Suprapubic skin (tissue), 4 donors: ENCODE data around the gene DUSP15.
"Not testable (repeated sequence)": the region's sequence is repeated elsewhere in the genome, so short reads cannot be mapped to it uniquely, and the experiment has no call there.

ENCODE experiments used
- CTCF ChIP-seq, 2 donors: fragments of 200-600 bp in 1 of 2; fragments of 450-650 bp in 1 of 2; sonication (generic) in 1 of 2; IDR thresholded peaks; one replicate each; pipeline ENCODE4 v1.5.1; 2016 to 2019; ENCODE audit warnings: antibody characterized with exemption in 2 of 2, mild to moderate bottlenecking in 1 of 2, moderate library complexity in 1 of 2
- EP300 ChIP-seq: sonication (generic); formaldehyde crosslinking; IDR thresholded peaks from one replicate; pipeline ENCODE4 v1.6.1; 2017; ENCODE audit warnings: antibody characterized with exemption
- POLR2A ChIP-seq, 2 donors: fragments of 450-650 bp; IDR thresholded peaks; one replicate each; pipeline ENCODE4 v1.6.1; 2017; ENCODE audit warnings: antibody characterized with exemption in 2 of 2, mild to moderate bottlenecking in 2 of 2, moderate library complexity in 2 of 2
- POLR2AphosphoS5 ChIP-seq, 3 donors: sonication (generic); formaldehyde crosslinking; IDR thresholded peaks; one replicate each; pipeline ENCODE4 v1.6.1; 2017; ENCODE audit warnings: antibody characterized with exemption in 3 of 3

GRCh38 chr20:31814142-31814541 lies 56.2 kb downstream of the DUSP15 start:
- TF ChIP-seq CTCF (IDR thresholded peaks at IDR 0.05); POLR2AphosphoS5 (IDR thresholded peaks at IDR 0.05); EP300; POLR2A (IDR thresholded peaks at IDR 0.05): not testable (repeated sequence)
